Large intestine (tissue), 3 donors: ENCODE data around the gene RALGDS. TPM values are rescaled to one million over a fixed set of nuclear protein-coding genes. Genes with fewer than 3 reads are reported as not detected.

Source experiments
- DNase-seq, 2 donors: peaks; one replicate each; pipeline versions ENCODE4 v3.0.0 to v3.0.0-alpha.2; 2013
- H3K27ac ChIP-seq: one replicate; pipeline ENCODE4 v1.5.1; 2013; ENCODE audit warnings: low read length
- H3K27me3 ChIP-seq: 2 replicates; pipeline ENCODE4 v1.6.1; 2013; ENCODE audit warnings: low read length; ENCODE audit not compliant: control insufficient read depth, insufficient read depth
- H3K36me3 ChIP-seq: 2 replicates; pipeline ENCODE4 v1.6.1; 2013; ENCODE audit warnings: low read length; ENCODE audit not compliant: control insufficient read depth, insufficient read depth
- H3K4me1 ChIP-seq: one replicate; pipeline ENCODE4 v1.6.1; 2013; ENCODE audit warnings: low read length; ENCODE audit not compliant: control insufficient read depth, insufficient read depth
- H3K4me3 ChIP-seq: one replicate; pipeline ENCODE4 v1.5.1; 2013; ENCODE audit warnings: low read length
- H3K9me3 ChIP-seq: one replicate; pipeline ENCODE4 v1.6.1; 2013; ENCODE audit warnings: mild to moderate bottlenecking, low read depth, low read length, moderate library complexity; ENCODE audit not compliant: control insufficient read depth
- WGBS: methylation state at CpG from one replicate; pipeline ENCODE4 v1.1.5; 2013; ENCODE audit warnings: low lambda C conversion rate; ENCODE audit not compliant: insufficient coverage; 5-methylcytosine and 5-hydroxymethylcytosine counted together
- polyA plus RNA-seq: library from polyadenylated mRNA; unstranded; fragments of 120-200 nt; gene quantifications from one replicate; pipeline ENCODE4 v1.2.1, GENCODE V29; 2013

The RALGDS gene
- polyA plus RNA-seq, 1 donor = 43.8 TPM

GRCh38 chr9:133048595-133048994 lies 72.4 kb downstream of the RALGDS start:
- no peaks in the 10 kb centered on the region for H3K27me3 ChIP-seq
- WGBS = no CpG with 5 or more reads among the region's 5 CpGs
- peak; percentile 40 to 57 for DNase-seq
- H3K4me1 ChIP-seq = peaks cover 27% of the 10 kb centered on the region
- H3K9me3 ChIP-seq = no peaks in the 10 kb centered on the region
- peaks cover 87% of the 10 kb centered on the region for H3K36me3 ChIP-seq
- H3K4me3 ChIP-seq = no peak overlapping the region
- H3K27ac ChIP-seq = peak overlapping the region; percentile 36

Other genes with a start within 250 kb of the RALGDS start
- 2.6 TPM for gene AK8, start 243.0 kb downstream of the RALGDS start, polyA plus RNA-seq
- gene SPACA9, start 242.3 kb downstream of the RALGDS start, polyA plus RNA-seq = 2.5 TPM
- gene TSC1, start 176.6 kb downstream of the RALGDS start, polyA plus RNA-seq = 45.6 TPM
- 6.2 TPM for gene GFI1B, start 142.5 kb downstream of the RALGDS start, polyA plus RNA-seq
- gene GTF3C5, start 90.2 kb downstream of the RALGDS start, polyA plus RNA-seq = 54.8 TPM
- gene CEL, start 59.3 kb downstream of the RALGDS start, polyA plus RNA-seq = 268 TPM
- 8.7 TPM for gene GBGT1, start 42.7 kb upstream of the RALGDS start, polyA plus RNA-seq
- gene OBP2B, start 88.0 kb upstream of the RALGDS start, polyA plus RNA-seq = not detected
- 19.6 TPM for gene ABO, start 154.0 kb upstream of the RALGDS start, polyA plus RNA-seq
- gene SURF6, start 214.9 kb upstream of the RALGDS start, polyA plus RNA-seq = 41.8 TPM
- 20.2 TPM for gene MED22, start 226.9 kb upstream of the RALGDS start, polyA plus RNA-seq
- gene RPL7A, start 227.0 kb upstream of the RALGDS start, polyA plus RNA-seq = 2,688 TPM
- gene SURF1, start 235.2 kb upstream of the RALGDS start, polyA plus RNA-seq = 32.5 TPM
- 16.3 TPM for gene SURF2, start 235.3 kb upstream of the RALGDS start, polyA plus RNA-seq